GM19025 (cell line): ENCODE results near the gene DEFB131B.
"Not testable (repeated sequence)": the region's sequence is repeated elsewhere in the genome, so short reads cannot be mapped to it uniquely, and the experiment has no call there.

Experiments
- ATAC-seq: cut with Tn5 transposase; IDR thresholded peaks from one replicate; pipeline ENCODE4 v1.9.1; 2021; ENCODE audit warnings: mild to moderate bottlenecking, low read depth, moderate library complexity; ENCODE audit not compliant: unreplicated experiment

DEFB131B gene

GRCh38 chr11:71878059-71878458 lies at the start of gene DEFB131B:
Gene DEFB131B, plus strand, starts transcription at chr11:71878453. Its CDS starts 0 bp downstream, at chr11:71878453.
- not testable (repeated sequence) for ATAC-seq

- ATAC-seq, result not testable (repeated sequence)
Measured at GRCh38 chr11:71829247-71829646, 49.0 kb upstream of the DEFB131B start.

GRCh38 chr11:71829686-71830085 lies 48.6 kb upstream of the DEFB131B start:
- not testable (repeated sequence) for ATAC-seq

- not testable (repeated sequence) for ATAC-seq
Measured at GRCh38 chr11:71832811-71833210, 45.4 kb upstream of the DEFB131B start, which contains the start of gene DEFB108B. Gene DEFB108B, plus strand, starts transcription at chr11:71833200. Its CDS starts 0 bp downstream, at chr11:71833200.

GRCh38 chr11:71842720-71843119 lies 35.5 kb upstream of the DEFB131B start:
- ATAC-seq, result not testable (repeated sequence)

- ATAC-seq, result not testable (repeated sequence)
Measured at GRCh38 chr11:71843355-71843754, 34.9 kb upstream of the DEFB131B start.

GRCh38 chr11:71843858-71844257 lies 34.4 kb upstream of the DEFB131B start:
- ATAC-seq, result no peak

GRCh38 chr11:71853895-71854294 lies 24.4 kb upstream of the DEFB131B start:
- not testable (repeated sequence) for ATAC-seq

- not testable (repeated sequence) for ATAC-seq
Measured at GRCh38 chr11:71855880-71856279, 22.4 kb upstream of the DEFB131B start.

- not testable (repeated sequence) for ATAC-seq
Measured at GRCh38 chr11:71860835-71861234, 17.4 kb upstream of the DEFB131B start.

GRCh38 chr11:71863978-71864627 lies 14.2 kb upstream of the DEFB131B start:
- not testable (repeated sequence) for ATAC-seq

- ATAC-seq, result not testable (repeated sequence)
Measured at GRCh38 chr11:71867209-71867608, 11.0 kb upstream of the DEFB131B start.

- ATAC-seq, result not testable (repeated sequence)
Measured at GRCh38 chr11:71869931-71870330, 8.3 kb upstream of the DEFB131B start.

- not testable (repeated sequence) for ATAC-seq
Measured at GRCh38 chr11:71870661-71871060, 7.6 kb upstream of the DEFB131B start.

GRCh38 chr11:71876262-71876661 lies 2.0 kb upstream of the DEFB131B start:
- ATAC-seq, result not testable (repeated sequence)

- ATAC-seq, result not testable (repeated sequence)
Measured at GRCh38 chr11:71885806-71886205, 7.6 kb downstream of the DEFB131B start.

GRCh38 chr11:71888335-71889010 lies 10.2 kb downstream of the DEFB131B start:
- not testable (repeated sequence) for ATAC-seq

GRCh38 chr11:71889181-71889872 lies 11.1 kb downstream of the DEFB131B start:
- ATAC-seq, result not testable (repeated sequence)

- ATAC-seq, result no peak
Measured at GRCh38 chr11:71895961-71896360, 17.7 kb downstream of the DEFB131B start.

GRCh38 chr11:71901137-71901536 lies 22.9 kb downstream of the DEFB131B start:
- not testable (repeated sequence) for ATAC-seq

GRCh38 chr11:71908218-71908617 lies 30.0 kb downstream of the DEFB131B start:
- ATAC-seq, result no peak
